Vagina (tissue), 2 donors: ENCODE measurements around the gene CCNY.

Source experiments
- CTCF ChIP-seq, 3 experiments: fragments of 450-650 bp in 2 of 3; fragments of 200-600 bp in 1 of 3; sonication (generic) in 1 of 3; IDR thresholded peaks; one replicate each; pipeline ENCODE4 v1.5.1; 2017 to 2019; ENCODE audit warnings: antibody characterized with exemption in 3 of 3, mild to moderate bottlenecking in 2 of 3, moderate library complexity in 2 of 3
- POLR2AphosphoS5 ChIP-seq, 2 donors: sonication (generic); formaldehyde crosslinking; IDR thresholded peaks; one replicate each; pipeline ENCODE4 v1.9.0; 2017; ENCODE audit warnings: antibody characterized with exemption in 2 of 2, mild to moderate bottlenecking in 2 of 2, low read depth in 1 of 2; ENCODE audit not compliant: insufficient read depth in 1 of 2

DNA sequence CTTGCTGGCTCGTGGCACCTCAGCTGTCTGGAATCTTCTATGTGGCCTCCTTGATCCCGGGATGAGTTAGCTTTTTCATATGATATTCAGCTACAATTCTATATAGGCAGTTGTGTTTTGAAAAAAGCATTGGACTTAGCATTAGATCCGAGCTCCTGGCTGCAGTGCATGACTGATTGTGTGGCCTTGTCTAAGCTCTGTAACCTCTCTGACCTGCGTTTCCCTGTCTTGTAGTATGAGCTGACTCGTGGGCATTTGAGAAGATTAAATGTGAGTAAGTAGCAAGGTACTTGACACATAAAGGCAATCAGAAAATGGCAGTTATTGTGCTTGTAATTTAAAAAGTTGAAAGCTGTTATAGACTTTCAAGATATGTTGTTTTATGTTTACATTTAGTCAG is 85.9 kb downstream of the CCNY start:
- TF ChIP-seq CTCF (IDR thresholded peaks at IDR 0.05) (no peak), POLR2AphosphoS5 (IDR thresholded peaks at IDR 0.05; ENCODE audit: insufficient read depth in 1 of 2, low read depth in 1 of 2) (no peak)
